Epithelial cell of prostate (primary cell): Measurements from ENCODE around the gene TMEM52.
"Not testable (repeated sequence)": the region's sequence is repeated elsewhere in the genome, so short reads cannot be mapped to it uniquely, and the experiment has no call there.

Experiments used
- DNase-seq: peaks from one replicate; pipeline ENCODE4 v3.0.0-alpha.2; 2011; ENCODE audit warnings: low read depth, low spot score
- H3K27ac ChIP-seq: fragments of 450-650 bp; 2 replicates; pipeline ENCODE4 v1.5.1; 2017; ENCODE audit warnings: mild to moderate bottlenecking

TMEM52 gene

GRCh38 chr1:1947493-1947892, 28.4 kb upstream of the TMEM52 start:
- no peak for DNase-seq
- H3K27ac ChIP-seq = no peak overlapping the region

- no peak overlapping the region for H3K27ac ChIP-seq
- DNase-seq = no peak
Observed at GRCh38 chr1:1946540-1946939, 27.5 kb upstream of the TMEM52 start.

DNA sequence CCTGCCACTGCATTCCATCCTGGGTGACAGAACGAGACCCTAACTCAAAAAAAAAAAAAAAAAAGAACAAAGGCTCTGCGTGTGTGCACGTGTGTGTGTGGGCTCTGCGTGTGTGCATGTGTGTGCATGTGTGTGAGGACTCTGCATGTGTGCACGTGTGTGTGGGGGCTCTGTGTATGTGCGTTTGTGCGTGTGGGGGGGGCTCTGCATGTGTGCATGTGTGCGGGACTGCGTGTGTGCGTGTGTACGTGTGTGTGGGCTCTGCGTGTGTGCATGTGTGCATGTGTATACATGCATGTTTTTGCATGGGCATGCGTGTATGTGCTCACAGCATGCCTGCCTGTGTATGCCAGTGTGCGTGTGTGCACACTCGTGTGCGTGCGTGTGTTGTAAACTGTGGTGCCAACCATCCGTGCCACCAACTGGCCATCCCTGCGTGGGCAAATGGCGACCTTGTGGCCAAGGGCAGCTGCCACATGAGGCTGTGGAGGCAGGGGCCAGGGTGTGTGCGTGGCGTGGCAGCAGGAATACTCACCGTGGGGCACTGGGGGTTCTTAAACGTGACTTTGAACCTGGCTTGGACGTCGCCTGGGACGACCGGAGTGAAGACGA, 26.8 kb upstream of the TMEM52 start:
- H3K27ac ChIP-seq = no peak overlapping the region
- no peak for DNase-seq

DNA sequence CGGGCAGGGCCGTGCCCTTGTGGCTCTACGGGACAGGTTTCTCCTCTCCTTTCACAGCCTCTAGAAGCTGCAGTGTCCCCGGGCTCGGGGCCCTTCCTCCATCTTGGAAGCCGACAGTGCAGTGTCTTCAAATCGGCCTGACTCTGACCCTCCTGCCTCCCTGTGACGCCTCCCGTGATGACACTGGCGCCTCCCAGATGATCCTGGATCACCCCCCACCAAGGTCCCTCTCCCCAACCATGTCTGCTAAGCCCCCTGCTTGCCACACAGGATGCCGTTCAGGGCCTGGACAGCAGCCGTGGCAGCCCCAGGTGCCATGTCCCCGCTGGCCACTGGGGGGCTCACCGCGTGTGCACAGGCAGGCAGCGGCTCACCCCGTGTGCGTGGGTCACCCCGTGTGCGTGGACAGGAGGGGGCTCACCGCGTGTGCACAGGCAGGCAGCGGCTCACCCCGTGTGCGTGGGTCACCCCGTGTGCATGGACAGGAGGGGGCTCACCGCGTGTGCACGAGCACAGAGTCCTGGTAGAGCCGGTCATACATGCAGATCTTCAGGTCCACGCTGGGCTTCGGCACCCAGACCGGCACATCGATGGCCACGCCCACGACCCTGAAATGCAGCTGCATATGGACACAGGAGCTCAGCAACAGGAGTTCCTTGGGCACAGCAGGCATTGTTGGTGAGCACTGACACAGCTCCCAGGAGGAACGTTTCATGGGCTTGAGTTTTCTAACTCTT, 24.9 kb upstream of the TMEM52 start:
- DNase-seq = no peak

DNA sequence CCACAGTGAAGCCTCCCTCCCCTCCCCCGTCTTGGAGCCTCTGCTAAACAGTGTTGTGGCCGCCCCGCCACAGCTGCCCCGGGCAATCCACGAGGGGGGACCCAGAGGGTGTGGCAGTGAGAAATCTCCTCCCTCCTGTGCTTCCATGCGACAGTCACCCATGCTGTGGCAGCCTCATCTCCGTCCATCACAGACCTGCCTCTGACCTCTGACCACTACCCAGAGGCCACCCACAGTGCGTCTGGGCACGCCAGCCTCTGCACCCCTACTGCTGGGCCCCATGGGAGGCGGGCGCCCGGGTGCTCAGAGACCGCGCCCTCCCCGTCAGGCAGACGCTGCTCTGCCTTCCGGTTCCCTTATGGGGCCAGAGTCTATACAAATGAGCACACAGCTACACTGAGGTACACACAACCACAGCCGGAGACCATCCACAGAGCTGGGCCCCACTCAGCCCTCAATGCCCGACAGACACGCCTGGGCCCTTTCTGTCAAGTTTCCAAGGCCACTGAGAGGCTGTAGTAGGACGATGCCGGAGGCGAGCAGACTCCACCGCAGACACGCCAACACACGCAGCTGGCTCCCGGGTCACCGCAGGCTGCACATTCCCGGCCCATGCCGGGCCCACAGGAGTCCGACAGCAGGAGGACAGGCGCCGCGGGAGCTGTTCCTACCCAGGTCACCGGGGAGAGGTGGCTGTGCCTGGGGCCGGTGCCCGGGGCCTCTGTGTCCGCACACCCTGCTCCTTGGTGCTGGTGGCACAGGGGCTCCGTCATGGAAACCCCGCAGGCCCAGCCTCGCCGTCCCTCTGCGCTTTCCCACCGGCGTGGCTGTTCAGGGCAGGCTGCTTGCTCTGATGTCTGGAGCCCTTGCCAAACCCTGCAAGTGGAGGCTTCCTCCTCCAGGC, 23.9 kb upstream of the TMEM52 start:
- no peak overlapping the region for H3K27ac ChIP-seq
- no peak for DNase-seq

More for the DNA sequence above, 24.9 kb upstream of the TMEM52 start:
- no peak overlapping the region for H3K27ac ChIP-seq

DNA sequence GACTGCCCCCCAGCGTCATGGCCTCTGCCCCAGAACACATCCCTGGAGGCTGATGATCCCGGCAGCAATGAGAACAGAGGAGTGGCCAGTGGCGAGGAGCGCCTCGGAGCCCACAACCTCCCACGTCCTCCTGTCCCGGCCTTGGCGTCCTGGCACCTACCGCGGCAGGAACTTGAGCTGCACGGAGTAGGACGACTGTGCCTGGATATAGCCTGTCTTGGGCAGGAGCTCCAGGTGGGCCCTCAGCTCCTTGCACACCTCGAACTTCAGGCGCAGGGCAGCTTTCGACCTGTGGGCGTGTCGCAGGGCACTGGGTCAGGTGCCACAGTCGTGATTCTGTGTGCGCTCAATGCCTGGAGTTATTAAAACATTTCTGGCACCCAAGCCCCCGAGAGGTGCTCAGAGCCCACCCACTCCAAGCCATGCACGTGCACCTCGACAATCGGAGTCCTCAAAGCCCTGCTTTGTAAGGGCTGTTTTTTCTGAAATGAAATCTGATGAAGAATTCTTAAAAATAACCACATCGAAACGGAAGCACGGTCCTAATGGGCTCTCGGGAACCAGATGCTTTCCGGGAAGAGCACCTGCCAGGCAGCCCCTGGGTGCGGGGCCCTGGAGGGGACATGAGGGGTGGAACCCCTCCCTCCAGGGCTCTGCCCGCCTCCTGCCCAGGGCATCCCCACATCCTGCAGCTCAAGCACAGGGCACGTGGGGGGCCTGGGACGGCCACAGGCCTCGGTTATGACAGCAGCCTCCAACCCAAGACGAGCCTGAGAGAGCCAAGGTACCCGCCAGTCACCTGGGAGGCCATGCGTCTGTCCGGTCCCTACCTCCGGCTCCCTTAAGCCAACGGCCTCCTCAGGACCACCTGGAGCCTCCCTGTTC, 23.0 kb upstream of the TMEM52 start:
- no peak for DNase-seq
- H3K27ac ChIP-seq = no peak overlapping the region

GRCh38 chr1:1941211-1941841, 22.2 kb upstream of the TMEM52 start:
- no peak overlapping the region for H3K27ac ChIP-seq

DNA sequence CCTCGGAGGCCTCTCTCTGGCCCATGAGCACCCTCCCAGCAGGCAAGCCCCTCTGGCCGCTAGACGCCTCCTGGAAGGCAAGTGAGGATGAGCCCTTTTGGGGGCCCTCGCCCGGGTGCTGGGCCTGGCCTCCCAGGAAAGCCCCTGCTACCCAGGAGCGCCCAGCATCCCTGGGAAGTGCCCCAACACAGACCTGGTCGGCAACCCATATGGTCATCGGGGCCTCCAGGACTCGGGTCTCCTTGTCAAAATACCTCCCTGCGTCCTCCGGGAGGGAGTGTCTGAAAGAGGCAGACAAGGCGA, 21.0 kb upstream of the TMEM52 start:
- H3K27ac ChIP-seq = no peak overlapping the region
- DNase-seq = no peak

More at GRCh38 chr1:1941211-1941841, 22.2 kb upstream of the TMEM52 start:
- no peak for DNase-seq

GRCh38 chr1:1939296-1940122, 20.4 kb upstream of the TMEM52 start:
- H3K27ac ChIP-seq = no peak overlapping the region
- DNase-seq = no peak

DNA sequence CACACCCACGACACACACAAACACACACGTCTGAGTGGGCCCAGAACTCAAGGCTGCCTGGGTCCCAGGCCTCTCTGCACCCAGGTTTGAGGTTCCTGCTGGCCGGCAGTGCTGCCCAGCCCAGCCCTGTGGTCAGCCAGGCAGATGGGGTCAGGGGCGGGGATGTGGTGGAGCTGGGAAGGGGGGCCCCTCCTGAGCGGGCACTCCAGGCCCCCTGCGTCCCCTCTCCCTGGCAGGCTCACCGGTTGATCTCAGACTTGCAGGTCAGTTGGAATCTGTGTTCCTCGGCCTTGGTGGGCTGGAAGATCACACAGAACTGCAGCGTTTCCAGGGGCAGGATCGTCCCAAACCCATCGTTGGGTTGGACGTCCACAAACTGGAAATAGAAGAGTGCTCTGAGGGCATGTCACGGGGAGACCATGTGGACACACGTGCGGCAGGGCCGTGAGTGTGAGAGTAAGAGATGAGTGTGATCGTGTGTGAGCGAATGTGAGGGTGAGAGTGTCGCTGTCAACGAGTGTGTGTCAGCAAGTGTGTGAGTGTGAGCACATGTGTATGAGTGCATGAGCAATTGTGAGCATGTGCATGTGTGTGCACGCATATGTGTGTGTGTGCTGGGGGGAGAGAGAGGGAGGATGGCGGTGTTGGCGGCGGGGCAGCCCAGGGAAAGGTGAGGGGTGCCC, 19.7 kb upstream of the TMEM52 start:
- DNase-seq = no peak
- H3K27ac ChIP-seq = no peak overlapping the region

DNA sequence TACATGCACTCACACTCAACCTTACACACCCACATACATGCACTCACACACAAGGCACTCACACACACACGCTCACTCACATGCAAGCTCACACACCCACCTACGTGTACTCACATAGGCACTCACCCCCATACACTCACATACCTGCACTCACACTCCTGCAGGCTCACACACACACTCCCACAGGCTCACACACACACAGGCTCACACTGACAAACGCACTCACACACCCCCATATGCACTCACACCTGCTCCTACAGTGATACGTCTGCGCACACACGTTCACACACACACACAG, 19.1 kb upstream of the TMEM52 start:
- H3K27ac ChIP-seq = no peak overlapping the region
- DNase-seq = no peak

GRCh38 chr1:1937549-1938275, 18.6 kb upstream of the TMEM52 start:
- H3K27ac ChIP-seq = no peak overlapping the region
- no peak for DNase-seq

- DNase-seq = no peak
- no peak overlapping the region for H3K27ac ChIP-seq
Observed at GRCh38 chr1:1937061-1937460, 18.0 kb upstream of the TMEM52 start.

DNA sequence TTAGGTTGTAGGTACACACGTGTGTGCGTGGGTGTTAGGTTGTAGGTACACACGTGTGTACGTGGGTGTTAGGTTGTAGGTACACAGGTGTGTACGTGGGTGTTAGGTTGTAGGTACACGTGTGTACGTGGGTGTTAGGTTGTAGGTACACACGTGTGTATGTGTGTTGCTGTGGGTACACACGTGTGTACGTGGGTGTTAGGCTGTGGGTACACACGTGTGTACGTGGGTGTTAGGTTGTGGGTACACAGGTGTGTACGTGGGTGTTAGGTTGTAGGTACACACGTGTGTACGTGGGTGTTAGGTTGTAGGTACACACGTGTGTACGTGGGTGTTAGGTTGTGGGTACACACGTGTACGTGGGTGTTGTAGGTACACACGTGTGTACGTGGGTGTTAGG, 15.8 kb upstream of the TMEM52 start:
- not testable (repeated sequence) for DNase-seq, H3K27ac ChIP-seq

GRCh38 chr1:1929639-1930545, 10.8 kb upstream of the TMEM52 start:
- no peak overlapping the region for H3K27ac ChIP-seq
- no peak for DNase-seq

GRCh38 chr1:1929102-1929638, 10.1 kb upstream of the TMEM52 start:
- no peak for DNase-seq
- H3K27ac ChIP-seq = no peak overlapping the region
